Measurements from ENCODE around the gene F2RL2.

F2RL2 gene, protein sequence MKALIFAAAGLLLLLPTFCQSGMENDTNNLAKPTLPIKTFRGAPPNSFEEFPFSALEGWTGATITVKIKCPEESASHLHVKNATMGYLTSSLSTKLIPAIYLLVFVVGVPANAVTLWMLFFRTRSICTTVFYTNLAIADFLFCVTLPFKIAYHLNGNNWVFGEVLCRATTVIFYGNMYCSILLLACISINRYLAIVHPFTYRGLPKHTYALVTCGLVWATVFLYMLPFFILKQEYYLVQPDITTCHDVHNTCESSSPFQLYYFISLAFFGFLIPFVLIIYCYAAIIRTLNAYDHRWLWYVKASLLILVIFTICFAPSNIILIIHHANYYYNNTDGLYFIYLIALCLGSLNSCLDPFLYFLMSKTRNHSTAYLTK

DNA sequence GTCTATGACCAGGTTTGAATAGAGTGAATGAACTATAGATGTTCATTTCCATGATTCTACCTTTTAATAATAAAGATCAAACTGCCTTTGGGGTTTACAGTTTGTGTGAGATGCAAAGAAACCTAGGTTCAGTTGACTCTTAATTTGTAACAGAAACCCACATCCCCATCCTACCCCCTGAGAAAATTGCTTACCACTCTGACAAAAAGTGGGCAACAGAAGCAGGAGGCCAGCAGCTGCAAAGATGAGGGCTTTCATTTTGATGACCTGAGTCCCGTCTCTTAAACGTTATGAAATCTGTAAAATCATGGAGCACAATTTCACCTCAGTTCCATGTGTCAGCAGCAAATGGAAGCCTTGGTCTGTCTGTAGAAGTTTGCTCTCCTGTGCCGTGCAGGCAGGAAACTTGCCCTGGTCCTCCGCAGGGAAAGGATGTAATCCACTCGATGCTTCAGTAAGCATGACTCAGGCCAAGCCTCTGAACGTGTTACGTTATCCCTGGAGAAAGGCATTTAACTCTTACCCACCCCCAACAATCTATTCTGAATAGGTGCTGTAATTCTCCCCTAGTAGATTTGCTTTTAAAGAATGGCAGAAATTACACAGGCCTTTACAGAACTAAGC, at the start of gene F2RL2:
Gene F2RL2, minus strand, starts transcription at position 431 of the 624 bp plus-strand sequence. Its CDS starts 173 bp downstream, at position 258.
- no peak for DNase-seq (ENCODE audit: low read depth)

DNA sequence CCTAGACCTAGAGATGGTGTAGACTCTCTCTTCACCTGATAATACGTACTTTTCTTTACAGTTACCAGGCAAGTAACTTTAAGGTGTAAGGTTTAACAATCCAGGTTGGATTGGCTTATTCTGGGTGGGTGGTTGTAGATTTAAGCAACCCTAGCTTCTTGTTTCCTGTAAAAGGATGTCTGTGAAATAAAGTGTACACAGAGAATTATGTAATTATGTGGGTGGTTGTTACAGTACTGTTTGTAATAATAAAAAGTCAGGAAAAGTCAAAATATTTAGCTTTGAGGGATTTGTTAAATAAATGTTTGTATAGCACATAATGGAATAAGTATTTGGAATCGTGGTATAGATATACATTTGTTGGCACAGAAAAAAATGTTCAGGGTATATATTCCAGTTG, 49.0 kb upstream of the F2RL2 start:
- no peak for DNase-seq (ENCODE audit: low read depth)

DNA sequence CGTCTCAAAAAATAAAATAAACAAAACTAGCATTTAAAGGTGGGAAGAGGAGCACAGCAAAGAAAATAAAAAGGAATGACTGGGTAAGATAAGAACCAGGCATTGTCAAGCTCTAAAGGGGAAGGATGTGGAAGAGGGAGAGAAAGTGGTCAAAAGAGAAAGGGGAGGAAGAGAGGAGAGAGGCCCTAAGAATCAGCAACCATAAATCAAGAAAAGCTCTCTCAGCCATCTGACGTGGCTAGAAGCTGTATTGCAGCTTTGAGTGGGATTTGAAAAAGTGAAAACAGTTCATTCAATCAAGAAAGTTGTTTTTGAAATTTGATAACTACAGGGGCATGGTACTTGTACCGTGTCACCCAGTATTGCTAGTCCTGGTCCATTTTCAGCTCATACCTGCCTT, 47.3 kb upstream of the F2RL2 start:
- no peak for DNase-seq (ENCODE audit: low read depth)

DNA sequence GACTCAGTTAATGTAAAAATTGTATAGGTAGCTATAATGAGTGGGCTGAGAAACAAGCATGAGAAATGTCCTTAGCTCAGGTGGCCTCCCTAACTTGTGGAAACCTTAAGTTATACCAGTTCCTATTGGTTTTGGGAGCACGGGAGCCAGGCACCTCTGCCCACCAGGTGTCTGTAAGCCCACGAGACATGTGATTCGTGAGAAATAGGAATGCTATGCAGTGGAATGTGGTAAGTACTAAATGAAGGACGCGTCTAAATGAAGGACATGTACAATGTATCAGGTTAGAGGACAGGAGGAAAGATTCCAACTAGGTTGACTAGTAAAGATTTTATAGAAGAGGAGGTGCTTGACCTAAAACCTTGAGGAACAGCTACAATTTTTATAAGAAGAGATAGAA, 46.0 kb upstream of the F2RL2 start:
- DNase-seq (ENCODE audit: low read depth), result no peak

DNA sequence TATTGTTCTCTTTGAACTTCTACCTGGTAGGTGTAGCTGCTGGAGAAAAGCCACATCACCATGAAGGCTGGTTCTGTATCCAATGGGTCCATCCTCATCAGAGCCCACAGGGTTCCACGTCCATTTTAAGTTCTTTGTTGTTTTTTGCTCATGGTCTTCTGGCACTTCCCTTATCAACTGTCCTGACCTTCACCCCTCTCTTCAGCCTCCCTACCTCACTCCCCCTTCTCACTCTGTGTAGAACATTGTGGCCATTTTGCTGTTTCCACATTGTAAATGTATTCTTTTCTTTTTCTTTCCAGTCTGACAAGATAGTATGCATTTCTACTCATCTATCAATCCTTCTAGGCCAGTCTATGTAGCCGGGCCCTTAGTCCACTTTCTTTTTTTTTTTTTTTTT, 44.3 kb upstream of the F2RL2 start:
- DNase-seq (ENCODE audit: low read depth), result no peak

DNA sequence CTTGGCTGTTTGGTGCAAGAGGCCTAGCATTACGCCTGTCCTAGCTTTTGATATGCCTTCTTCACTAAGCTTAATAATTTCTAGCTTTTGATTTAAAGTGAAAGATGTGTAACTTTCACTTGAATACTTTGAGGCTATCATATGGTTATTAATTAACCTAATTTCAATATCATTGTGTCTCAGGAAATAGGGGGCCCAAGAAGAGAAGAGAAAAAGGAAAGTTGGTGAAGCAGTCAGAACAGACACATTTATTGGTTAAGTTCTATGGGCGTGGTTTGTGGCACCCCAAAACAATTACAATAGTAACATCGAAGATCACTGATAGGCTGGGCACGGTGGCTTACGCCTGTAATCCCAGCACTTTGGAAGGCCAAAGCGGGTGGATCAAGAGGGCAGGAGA, 40.9 kb upstream of the F2RL2 start:
- no peak for DNase-seq (ENCODE audit: low read depth)

DNA sequence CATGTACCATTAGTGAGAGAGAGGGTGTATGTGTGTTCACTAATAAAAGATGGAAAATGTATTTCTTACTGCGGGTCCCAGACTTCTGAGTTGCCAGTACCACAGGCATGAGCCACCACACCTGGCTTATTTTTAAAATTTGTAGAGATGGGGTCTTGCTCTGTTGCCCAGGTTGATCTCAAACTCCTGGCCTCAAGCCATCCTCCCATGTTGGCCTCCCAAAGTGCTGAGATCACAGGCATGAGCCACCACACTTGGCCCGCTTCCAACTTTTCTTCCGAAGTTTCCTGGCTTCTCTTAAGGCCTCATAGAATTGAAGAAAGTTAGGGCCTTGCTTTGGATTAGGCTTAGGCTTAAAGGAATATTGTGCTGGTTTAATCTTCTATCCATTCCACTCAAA, 40.4 kb upstream of the F2RL2 start:
- no peak for DNase-seq (ENCODE audit: low read depth)

DNA sequence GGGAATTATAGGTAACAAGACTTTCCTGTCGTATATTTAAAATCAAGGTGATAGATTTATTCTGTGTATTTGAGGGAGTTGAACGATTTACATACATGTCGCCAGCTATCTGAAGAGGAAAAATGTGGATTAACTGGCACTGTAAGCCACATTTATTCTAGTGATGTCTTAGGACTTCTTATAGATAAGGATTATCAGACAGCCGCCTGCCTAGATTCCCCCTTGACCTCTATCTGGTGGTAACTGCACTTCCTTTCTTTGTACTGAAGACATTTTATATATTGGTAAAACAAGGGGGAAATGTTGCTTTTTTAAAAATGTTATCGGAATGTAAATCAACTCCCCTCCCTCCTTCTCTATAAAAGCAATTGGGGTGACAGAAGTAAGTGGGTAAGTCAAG, 39.3 kb upstream of the F2RL2 start:
- DNase-seq (ENCODE audit: low read depth), result no peak

DNA sequence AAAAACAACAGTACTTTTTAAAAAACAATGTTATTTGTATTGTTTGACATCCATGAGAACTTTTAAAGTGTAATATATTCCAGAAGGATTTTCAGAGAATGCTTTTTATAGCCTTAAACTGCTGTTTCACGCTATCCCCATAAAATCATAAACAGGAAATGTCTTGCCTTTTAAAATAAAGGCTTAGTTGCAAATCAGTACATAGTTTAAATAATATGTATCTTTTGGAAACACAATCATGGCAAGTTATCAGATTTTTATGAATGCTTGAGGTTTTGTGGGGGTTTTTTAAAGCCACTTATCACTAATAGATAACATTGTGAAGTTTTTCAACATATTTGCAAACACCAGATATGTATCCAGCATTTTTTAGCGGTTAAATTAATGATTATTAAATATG, 37.2 kb upstream of the F2RL2 start:
- no peak for DNase-seq (ENCODE audit: low read depth)

DNA sequence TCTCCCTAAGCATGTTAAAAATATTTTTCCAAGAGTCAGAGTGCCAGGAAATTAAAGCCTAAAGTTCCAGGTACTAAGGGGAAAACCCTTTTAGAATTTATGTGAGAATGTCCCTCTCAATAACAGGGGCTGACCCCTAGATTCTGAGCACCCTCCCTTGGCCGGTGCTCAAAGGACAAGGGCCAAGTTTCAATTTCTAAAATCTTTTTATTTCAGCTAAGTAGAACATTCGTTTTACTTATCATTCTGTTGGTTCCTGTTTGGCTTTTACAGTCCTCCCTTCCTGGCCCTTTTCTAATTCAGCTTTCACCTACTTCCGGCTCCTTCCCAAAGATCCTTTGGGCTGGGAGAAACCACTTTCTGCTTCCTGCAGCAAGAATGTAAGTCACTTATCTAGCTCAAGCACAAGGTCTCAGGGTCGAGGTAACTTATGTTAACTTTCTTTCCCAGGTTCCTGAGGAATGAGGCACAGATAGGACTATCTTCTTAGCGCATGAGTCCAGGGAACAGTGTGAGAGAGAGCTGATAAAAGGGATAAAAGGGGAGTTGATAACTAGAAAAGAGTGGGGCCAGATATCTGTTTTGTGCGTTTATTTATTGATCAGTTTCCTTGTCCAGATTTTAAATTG, 34.6 kb upstream of the F2RL2 start:
- DNase-seq (ENCODE audit: low read depth), result no peak

DNA sequence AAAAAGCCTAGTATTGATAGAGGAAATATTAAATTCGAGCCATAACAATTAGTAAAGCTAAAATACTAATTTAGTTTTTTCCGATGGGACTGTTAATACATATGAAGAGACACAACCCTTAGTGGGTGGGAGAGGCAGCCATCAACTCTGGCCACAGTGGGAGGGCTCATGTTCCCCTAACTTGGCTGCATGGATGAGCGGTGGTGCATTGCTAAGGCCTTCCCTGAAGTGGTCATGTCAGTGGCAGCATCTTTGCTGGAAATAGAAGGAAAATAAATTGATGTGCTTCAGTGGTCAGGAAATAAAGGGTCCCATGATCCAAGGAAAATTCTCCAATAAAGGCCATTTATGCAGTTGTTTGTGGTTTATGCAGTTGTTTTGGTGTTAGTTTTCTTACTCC, 33.9 kb upstream of the F2RL2 start:
- no peak for DNase-seq (ENCODE audit: low read depth)

DNA sequence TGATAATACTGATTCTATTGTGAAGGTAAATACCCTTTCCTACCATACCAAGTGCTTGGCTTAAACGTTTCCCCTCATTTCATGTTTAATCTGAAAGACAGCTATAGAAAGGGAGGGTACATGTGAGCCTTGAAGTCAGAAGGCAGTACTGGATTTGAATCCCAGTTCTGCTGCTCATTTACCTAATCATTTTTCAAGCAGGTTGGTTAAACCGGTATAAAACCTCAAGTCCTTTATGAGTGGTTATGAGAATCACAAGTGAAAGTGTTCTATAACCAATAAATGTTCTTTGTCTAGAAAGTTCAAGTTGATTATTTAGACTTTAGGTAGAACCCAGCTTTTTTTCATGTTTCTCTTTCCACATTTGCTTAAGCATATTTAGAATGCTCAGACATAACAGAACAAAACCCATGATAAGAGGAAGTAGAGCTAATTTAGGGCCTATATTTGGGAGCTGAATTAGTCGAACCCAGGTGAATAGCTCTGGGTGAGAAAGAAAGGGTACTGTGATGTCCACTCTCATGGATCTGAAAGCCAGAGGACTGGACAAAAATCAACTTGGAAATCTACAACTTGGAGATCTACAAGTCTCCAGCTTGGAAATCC, 29.7 kb upstream of the F2RL2 start:
- DNase-seq (ENCODE audit: low read depth), result no peak

DNA sequence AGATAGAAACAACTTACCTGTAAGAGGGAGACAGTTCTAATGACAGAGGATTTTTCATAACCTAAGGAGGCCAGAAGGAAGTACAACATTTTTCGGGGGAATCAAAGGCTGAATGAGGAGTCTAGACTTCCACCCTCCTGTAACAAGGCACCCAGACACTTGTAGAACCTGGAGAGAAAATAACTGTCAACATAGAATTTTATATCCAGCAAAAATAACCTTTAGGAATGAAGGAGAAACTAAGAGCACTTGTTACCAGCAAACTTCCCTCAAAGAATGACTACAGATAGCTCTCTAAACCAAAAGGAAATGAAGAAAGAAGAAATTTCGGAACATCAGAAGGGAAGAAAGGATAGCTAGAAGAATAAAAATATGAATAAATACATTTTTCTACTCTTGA, 25.9 kb upstream of the F2RL2 start:
- no peak for DNase-seq (ENCODE audit: low read depth)

DNA sequence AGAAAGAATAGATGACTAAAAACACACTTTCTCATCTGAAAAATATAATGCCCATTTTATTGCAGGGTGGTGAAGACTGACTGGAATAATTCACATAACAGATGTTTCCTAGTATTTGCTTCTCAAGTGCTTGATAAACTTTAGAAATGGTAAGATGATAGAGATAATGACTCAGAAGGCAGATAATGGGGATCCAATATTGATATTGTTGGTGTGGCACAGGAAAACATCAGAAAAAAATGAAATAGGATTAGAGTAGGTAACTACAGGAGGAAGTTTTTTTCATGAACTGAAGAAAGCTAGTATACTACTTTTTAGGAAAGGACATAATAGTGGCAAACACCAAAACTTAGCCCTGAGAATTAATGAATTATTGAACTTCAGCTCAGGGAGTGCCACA, 20.2 kb upstream of the F2RL2 start:
- DNase-seq (ENCODE audit: low read depth), result no peak

DNA sequence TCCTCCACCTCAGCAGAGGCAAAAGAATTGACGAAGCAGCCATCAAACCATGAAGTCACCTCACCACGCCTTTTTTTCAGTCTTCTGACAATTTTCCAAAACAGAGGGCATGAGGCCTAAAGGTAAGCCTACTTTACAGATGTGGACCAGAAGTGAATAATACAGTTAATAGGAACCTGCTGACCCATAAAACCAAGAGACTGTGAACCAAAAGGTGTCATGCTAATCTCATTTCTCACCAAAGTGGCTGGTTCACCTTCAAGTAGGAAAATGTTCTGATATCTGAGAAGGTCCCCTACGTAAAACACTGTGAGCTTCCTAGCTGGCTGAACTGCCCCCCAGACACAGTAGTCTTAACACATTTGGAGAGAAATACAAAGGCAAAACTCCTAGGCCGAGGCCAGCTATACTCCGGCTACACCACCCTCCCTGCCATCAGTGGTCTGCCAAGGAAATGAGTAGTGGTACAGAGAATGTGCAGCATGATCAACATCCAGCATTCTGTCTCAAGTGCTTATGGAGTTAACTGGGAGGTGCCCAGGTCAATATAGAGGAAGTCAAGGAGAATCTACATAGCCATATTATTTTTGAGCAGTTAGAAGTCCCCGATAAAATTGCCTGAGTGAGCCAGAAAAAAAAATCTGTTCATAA, 19.3 kb upstream of the F2RL2 start:
- no peak for DNase-seq (ENCODE audit: low read depth)

DNA sequence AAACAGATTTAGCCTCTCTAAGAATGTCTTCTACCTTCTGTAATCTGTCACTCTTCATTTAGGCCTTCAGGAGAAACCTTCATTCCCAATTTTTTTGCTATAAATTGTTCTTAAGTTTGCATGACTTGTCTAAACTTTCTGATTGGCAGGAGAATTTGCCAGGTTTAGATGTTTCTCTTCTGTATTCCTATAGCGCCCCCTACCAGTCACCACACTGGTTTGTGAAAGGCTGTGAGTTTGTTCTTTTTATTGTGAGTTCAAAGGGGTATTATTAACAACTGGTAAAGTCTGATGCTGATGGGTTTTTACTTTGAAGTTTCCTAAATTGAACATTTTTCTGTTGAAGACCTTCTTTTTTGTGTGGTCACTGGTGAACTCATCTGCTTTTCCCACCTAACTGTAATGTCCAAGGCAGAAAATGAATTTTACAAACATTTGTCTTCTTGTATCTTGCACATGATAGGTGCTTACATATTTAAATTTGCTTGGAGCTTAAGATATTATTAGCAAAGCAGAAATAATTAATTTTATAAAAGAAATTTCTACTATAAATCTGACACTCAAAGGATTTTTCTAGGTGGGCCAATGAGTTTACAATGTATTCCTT, 18.4 kb upstream of the F2RL2 start:
- DNase-seq (ENCODE audit: low read depth), result peak; percentile 26

DNA sequence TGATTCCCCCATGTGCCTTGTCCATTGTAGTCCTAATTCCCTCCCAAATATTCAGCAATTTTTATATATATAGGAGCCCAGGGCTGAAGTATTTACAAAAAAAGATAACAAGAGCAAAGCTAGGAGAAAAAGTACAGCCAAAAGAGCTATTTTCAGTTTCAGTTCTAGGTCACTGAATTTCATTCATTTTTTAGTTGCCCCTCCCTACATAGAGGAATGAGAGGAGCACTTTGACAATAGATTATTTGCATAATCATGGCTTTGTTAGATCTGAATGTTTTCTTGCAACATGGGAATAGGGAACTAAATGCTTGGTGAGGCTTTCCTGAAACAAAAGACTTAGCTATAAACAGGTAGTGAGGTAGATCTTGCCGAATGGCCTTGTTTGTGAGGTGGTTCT, 15.3 kb upstream of the F2RL2 start:
- no peak for DNase-seq (ENCODE audit: low read depth)

DNA sequence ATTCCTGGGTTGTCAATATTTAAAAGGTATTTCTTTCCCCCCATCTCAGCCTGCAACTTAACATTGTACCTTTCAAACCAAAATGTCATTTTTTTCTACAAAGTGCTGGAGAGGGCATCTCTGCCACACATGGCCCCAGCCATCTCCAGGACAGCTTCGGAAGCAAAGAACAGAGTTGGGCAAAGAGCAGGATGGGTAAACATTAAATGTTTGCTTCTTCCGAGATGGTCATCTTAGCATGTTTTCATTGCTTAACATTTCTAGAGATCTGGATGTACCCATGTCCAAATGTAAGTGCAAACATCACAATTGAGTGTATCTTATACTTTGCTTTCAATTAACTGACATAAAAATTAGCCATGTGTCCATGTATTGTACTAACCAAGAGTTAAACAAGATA, 14.3 kb upstream of the F2RL2 start:
- DNase-seq (ENCODE audit: low read depth), result no peak

DNA sequence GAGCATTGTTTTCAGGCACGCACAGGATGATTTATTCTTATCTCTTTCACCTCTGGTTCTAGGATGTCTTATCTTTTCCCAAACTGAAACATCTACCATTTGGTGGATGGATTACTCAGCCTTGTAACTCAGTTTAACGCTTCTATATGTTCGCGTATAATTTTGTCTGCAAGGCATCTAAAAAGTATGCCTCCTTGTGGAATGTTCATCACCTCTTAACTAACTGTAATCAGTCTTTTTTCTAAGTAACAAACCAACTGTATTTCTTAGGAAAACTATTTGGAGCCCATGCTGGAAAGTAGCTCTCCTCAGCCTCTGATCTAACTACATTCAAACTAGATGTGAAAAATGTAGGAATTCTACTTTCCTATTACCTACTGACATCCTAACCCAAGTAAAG, 11.5 kb upstream of the F2RL2 start:
- DNase-seq (ENCODE audit: low read depth), result no peak

DNA sequence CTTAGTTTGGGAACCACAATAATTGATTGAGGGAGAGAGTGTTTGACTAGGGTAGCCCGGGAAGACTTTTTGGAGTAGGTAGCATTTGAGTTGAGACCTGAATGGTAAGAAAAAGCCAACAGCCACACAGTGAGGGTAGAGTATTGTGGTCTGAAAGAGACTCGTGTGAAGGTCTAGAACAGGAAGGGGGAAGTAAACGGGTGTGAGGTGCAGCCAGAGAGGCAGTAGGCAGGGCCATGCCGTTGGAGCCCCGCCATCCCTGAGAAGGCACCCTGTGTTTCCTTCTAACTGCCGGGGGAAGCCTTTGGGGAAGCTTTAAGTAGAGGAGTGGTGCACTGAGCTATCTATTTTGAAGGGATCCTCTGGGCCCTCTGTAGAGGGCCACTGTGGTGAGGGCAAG, 3.5 kb upstream of the F2RL2 start:
- no peak for DNase-seq (ENCODE audit: low read depth)

DNA sequence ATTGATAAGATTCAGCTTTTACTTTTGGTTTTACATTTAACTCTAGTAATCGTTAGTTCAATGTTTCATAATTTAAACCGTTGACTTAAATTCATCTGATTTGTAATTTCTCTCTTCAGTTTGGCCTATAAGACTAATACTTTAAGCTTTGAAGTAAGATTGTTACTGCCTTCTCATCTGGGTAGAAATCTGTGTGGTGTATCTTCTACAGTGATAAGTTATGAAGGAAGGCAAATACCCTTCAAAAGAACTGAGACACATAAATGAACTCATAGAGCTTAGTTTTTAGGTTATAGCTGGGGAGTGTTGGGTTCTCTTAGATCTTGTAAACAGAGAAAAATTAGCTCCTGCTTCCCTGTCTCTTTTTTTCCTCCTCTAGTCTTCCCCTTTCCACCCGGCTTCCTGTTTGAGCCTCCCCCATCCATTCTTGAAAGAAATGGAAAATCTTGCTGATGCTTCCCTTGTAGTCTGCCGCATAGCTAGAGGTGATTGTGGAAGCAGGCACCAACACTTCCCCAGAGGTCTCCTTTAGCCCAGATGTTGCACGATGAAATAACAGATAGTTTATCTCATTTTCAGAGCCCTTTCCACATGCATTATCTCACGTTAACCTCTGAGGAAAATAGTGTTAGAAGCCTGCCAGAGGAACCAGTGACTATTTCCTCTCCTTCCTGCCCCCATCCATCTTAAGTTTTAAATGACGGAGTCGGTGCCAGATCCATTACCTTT, 2.0 kb upstream of the F2RL2 start:
- no peak for DNase-seq (ENCODE audit: low read depth)
